Keratinocyte (primary cell): ENCODE data around the gene BMF. TPM values are rescaled to one million over a fixed set of nuclear protein-coding genes. Genes with fewer than 3 reads are reported as not detected.
A peak's percentile ranks its signal among the peaks of the same experiment; 100 is the strongest.

Experiments used
- DNase-seq: peaks from one replicate; pipeline ENCODE4 v3.0.0-alpha.2; 2011; ENCODE audit warnings: low read depth, missing footprints, low spot score
- FAIRE-seq: peaks from 2 replicates; lab custom pipeline; 2011; peaks lifted over from hg19 to GRCh38; lab: Jason Lieb, UNC
- H2AFZ ChIP-seq: 2 replicates; pipeline ENCODE4 v1.6.0; 2012; ENCODE audit warnings: low read length, control low read depth, inconsistent platforms; ENCODE audit not compliant: control insufficient read depth
- H3K27ac ChIP-seq: 2 replicates; pipeline ENCODE4 v1.5.1; 2011; ENCODE audit warnings: low read length; ENCODE audit not compliant: control insufficient read depth, insufficient read depth
- H3K27me3 ChIP-seq: 3 replicates; pipeline ENCODE4 v1.6.0; 2011; ENCODE audit warnings: low read length; ENCODE audit not compliant: control insufficient read depth, insufficient read depth; ENCODE audit errors: extremely low read depth
- H3K36me3 ChIP-seq, 2 experiments: 2 replicates in 1 of 2; 3 replicates in 1 of 2; pipeline ENCODE4 v1.5.1; 2011; ENCODE audit warnings: low read length in 2 of 2, mild to moderate bottlenecking in 1 of 2; ENCODE audit not compliant: control insufficient read depth in 2 of 2, insufficient read depth in 2 of 2; ENCODE audit errors: extremely low read depth in 1 of 2
- H3K4me1 ChIP-seq: 3 replicates; pipeline ENCODE4 v1.5.1; 2011; ENCODE audit warnings: low read length; ENCODE audit not compliant: control insufficient read depth, insufficient read depth; ENCODE audit errors: extremely low read depth
- H3K4me2 ChIP-seq: 3 replicates; pipeline ENCODE4 v1.6.0; 2011; ENCODE audit warnings: low read depth, low read length; ENCODE audit not compliant: control insufficient read depth, insufficient read depth; ENCODE audit errors: extremely low read depth
- H3K4me3 ChIP-seq, 3 experiments: fragments of 200-600 bp in 1 of 3; sonication (generic) in 1 of 3; 2 replicates in 2 of 3; 3 replicates in 1 of 3; pipeline ENCODE4 v1.5.1; 2011 to 2016; ENCODE audit warnings: low read length in 3 of 3, mild to moderate bottlenecking in 3 of 3, control low read depth in 2 of 3, inconsistent platforms in 1 of 3, low read depth in 1 of 3, mixed read lengths in 1 of 3, mixed run types in 1 of 3, moderate library complexity in 1 of 3; ENCODE audit not compliant: control insufficient read depth in 2 of 3, insufficient read depth in 2 of 3; ENCODE audit errors: extremely low read depth in 1 of 3
- H3K79me2 ChIP-seq: 2 replicates; pipeline ENCODE4 v1.6.0; 2012; ENCODE audit warnings: low read length; ENCODE audit not compliant: control insufficient read depth, insufficient read depth
- H3K9ac ChIP-seq: 3 replicates; pipeline ENCODE4 v1.6.0; 2011; ENCODE audit warnings: low read length; ENCODE audit not compliant: control insufficient read depth, insufficient read depth; ENCODE audit errors: extremely low read depth
- H3K9me1 ChIP-seq: 3 replicates; pipeline ENCODE4 v1.6.0; 2011; ENCODE audit warnings: low read length; ENCODE audit not compliant: control insufficient read depth, insufficient read depth; ENCODE audit errors: extremely low read depth
- H3K9me3 ChIP-seq: 2 replicates; pipeline ENCODE4 v1.5.1; 2012; ENCODE audit warnings: low read depth, low read length; ENCODE audit not compliant: control insufficient read depth
- H4K20me1 ChIP-seq: 3 replicates; pipeline ENCODE4 v1.6.0; 2011; ENCODE audit warnings: low read length; ENCODE audit not compliant: control insufficient read depth, insufficient read depth; ENCODE audit errors: extremely low read depth
- EZH2 ChIP-seq: IDR thresholded peaks from one replicate; pipeline ENCODE4 v1.6.1; 2012; ENCODE audit warnings: inconsistent platforms, mild to moderate bottlenecking, low read length, moderate library complexity
- dilution Hi-C: fragments of 300-500 bp; cut with MboI; formaldehyde crosslinking; loops from one replicate; pipeline ENCODE4 v1.7.0; 2020; ENCODE audit warnings: low sequenced_read_pairs; ENCODE audit not compliant: extremely low pct_ligation_motif_present
- polyA plus RNA-seq, 5 experiments: library from polyadenylated mRNA; depleted of rRNA in 3 of 5; stranded (reverse) in 3 of 5; stranded (forward) in 1 of 5; unstranded in 1 of 5; fragments of >200 nt; gene quantifications; 1 replicate in 1 of 5; 2 replicates in 3 of 5; 3 replicates in 1 of 5; pipeline versions ENCODE4 v1.2.1 to v1.2.3, GENCODE V29; 2011 to 2012; ENCODE audit warnings: missing spikeins in 2 of 5, low read depth in 1 of 5, low replicate concordance in 1 of 5
- TF ChIP-seq, protein P1 (sequence below), 3 experiments: IDR thresholded peaks in 1 of 3; conservative IDR thresholded peaks in 1 of 3; optimal IDR thresholded peaks in 1 of 3; 2 replicates in 2 of 3; 3 replicates in 1 of 3; pipeline versions ENCODE3 to v1.5.1; 2011; ENCODE audit warnings: low read length in 3 of 3, mild to moderate bottlenecking in 3 of 3, moderate library complexity in 2 of 3, control low read depth in 1 of 3, inconsistent platforms in 1 of 3; ENCODE audit not compliant: insufficient read depth in 2 of 3; ENCODE audit errors: extremely low read depth in 1 of 3

BMF gene
- polyA plus RNA-seq, 1 donor (not counting 4 experiments of a cell fraction or from before 2014, with no cell fraction given): 0.13 TPM

DNA sequence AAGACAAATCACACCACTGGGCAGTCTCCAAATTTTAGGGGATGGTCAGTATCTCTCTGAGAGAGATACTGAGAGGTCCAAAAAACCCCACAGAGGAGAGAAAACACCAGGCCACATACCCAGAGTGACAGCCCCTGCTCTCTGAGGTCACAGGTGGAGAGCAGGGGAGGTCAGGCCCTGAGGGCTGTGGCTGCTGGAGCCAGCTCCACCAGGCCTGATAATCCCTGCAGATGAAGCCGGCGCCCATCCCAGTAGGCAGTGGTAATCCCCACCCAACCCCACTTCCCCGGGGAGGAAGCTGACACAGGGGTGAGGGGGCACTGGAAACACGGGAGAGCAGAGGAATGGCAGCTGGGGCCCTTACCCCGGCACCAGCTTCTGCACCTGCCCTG lies 38.5 kb downstream of the BMF start:
- H3K9me1 ChIP-seq: no peaks in the 10 kb centered on the region
- H2AFZ ChIP-seq: no peak overlapping the region
- H3K4me1 ChIP-seq: peaks cover 6% of the 10 kb centered on the region
- no peaks in the 10 kb centered on the region for H3K79me2 ChIP-seq
- no peak overlapping the region for H3K27ac ChIP-seq
- no peak overlapping the region for H3K4me2 ChIP-seq
- no peak for DNase-seq
- no peaks in the 10 kb centered on the region for H3K9me3 ChIP-seq
- TF ChIP-seq, protein P1, sequence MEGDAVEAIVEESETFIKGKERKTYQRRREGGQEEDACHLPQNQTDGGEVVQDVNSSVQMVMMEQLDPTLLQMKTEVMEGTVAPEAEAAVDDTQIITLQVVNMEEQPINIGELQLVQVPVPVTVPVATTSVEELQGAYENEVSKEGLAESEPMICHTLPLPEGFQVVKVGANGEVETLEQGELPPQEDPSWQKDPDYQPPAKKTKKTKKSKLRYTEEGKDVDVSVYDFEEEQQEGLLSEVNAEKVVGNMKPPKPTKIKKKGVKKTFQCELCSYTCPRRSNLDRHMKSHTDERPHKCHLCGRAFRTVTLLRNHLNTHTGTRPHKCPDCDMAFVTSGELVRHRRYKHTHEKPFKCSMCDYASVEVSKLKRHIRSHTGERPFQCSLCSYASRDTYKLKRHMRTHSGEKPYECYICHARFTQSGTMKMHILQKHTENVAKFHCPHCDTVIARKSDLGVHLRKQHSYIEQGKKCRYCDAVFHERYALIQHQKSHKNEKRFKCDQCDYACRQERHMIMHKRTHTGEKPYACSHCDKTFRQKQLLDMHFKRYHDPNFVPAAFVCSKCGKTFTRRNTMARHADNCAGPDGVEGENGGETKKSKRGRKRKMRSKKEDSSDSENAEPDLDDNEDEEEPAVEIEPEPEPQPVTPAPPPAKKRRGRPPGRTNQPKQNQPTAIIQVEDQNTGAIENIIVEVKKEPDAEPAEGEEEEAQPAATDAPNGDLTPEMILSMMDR (optimal IDR thresholded peaks at IDR 0.05 in 1 of 3, IDR thresholded peaks at IDR 0.05 in 1 of 3, conservative IDR thresholded peaks at IDR 0.05 in 1 of 3; ENCODE audit: extremely low read depth in 1 of 3, insufficient read depth in 2 of 3, low read length in 3 of 3): no peak
- TF ChIP-seq EZH2: no peak
- no peak overlapping the region for H3K9ac ChIP-seq
- peaks cover 8% of the 10 kb centered on the region for H3K27me3 ChIP-seq
- dilution Hi-C loops: no loop called here
- H3K4me3 ChIP-seq: no peak overlapping the region
- FAIRE-seq: no peak
- no peaks in the 10 kb centered on the region for H3K36me3 ChIP-seq
- H4K20me1 ChIP-seq: no peaks in the 10 kb centered on the region

DNA sequence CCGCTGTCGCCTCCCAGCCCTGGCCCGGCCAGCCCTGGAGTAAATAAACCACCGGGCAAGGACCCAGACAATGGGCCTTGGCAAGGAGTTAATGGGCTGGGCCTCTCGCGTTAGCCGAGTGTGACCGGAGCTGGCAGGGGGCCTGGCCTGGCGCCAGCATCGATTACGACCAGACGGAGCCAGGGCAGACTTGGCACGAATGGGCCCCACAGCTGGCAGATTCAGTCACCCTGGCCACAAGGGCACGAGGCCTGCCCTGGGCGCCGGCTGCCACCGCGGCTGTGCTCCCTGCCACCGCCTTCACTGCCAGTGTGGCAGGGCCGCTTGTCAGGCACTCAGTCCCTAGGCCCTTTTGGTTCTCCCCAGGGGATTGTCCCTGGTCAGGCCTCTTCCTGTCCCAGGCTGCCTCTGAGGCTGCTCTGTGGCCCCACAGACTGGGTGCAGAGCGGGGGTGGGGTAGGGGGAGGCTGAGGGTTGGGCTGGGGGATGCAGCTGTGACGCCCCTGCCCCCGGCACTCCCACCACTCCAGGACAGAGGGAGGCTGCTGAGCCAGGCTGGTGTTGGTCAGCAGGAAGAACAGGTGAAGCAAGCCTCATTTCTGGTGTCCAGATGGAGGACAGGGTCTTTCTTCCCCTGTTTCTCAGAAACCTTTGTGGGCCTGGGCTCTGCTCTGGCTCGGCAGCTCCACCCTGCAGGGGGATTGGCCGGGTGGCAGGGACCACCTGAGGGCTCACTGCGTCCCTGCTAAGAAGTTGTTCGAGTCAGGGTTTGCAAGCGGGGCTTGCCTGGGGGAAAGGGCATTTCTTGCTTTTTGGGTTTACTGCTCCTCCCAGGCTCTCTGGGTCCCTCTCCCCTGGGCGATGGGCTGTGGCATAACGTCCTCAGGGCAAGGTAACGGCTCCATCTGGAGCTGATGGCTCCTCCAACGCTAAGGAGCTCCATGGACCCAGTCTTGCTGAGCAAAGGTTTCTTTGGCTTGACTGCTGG lies 39.2 kb downstream of the BMF start:
- Histone ChIP-seq H3K4me2 (no peak overlapping the region), H3K4me3 (no peak overlapping the region), H3K9me3 (no peaks in the 10 kb centered on the region), H3K36me3 (no peaks in the 10 kb centered on the region), H3K27ac (no peak overlapping the region), H3K79me2 (no peaks in the 10 kb centered on the region), H3K27me3 (peaks cover 8% of the 10 kb centered on the region), H2AFZ (peak overlapping the region; percentile 51), H3K9ac (no peak overlapping the region), H4K20me1 (no peaks in the 10 kb centered on the region), H3K4me1 (peaks cover 13% of the 10 kb centered on the region), H3K9me1 (no peaks in the 10 kb centered on the region)
- no peak for TF ChIP-seq EZH2
- TF ChIP-seq, protein P1 (optimal IDR thresholded peaks at IDR 0.05 in 1 of 3, IDR thresholded peaks at IDR 0.05 in 1 of 3, conservative IDR thresholded peaks at IDR 0.05 in 1 of 3; ENCODE audit: extremely low read depth in 1 of 3, insufficient read depth in 2 of 3, low read length in 3 of 3): no peak
- no peak for DNase-seq
- dilution Hi-C loops: no loop called here
- no peak for FAIRE-seq
